ENCODE data around the gene ESYT3.

- no peak for TF ChIP-seq NFIC (IDR thresholded peaks at IDR 0.05)
- no peak for TF ChIP-seq EGR1 (IDR thresholded peaks at IDR 0.05)
- TF ChIP-seq TAF1 (IDR thresholded peaks at IDR 0.05; ENCODE audit: low read depth), result peak; percentile 53; the same call in 1 of the 2 replicates
- TF ChIP-seq EP300 (IDR thresholded peaks at IDR 0.05; ENCODE audit: borderline replicate concordance), result no peak
Measured at GRCh38 chr3:138434276-138434874, at the start of gene ESYT3.

Measured in Ishikawa (cell line).